Effector memory CD4-positive, alpha-beta T cell (primary cell): ENCODE data around the gene MINDY4B.
"Not testable (repeated sequence)": the region's sequence is repeated elsewhere in the genome, so short reads cannot be mapped to it uniquely, and the experiment has no call there.

Source experiments
- DNase-seq, 3 donors: peaks; one replicate each; pipeline ENCODE4 v3.0.0-alpha.2; 2020
- H3K27ac ChIP-seq: 2 replicates; pipeline ENCODE4 v1.7.0; 2013; ENCODE audit warnings: mild to moderate bottlenecking, low read length, moderate library complexity; ENCODE audit not compliant: insufficient read depth, poor library complexity, severe bottlenecking
- H3K27me3 ChIP-seq: replicated peaks from 2 replicates; pipeline ENCODE4 v1.7.0; 2013; ENCODE audit warnings: mild to moderate bottlenecking, low read length; ENCODE audit not compliant: insufficient read depth, control insufficient read depth, poor library complexity, severe bottlenecking
- H3K36me3 ChIP-seq: 2 replicates; pipeline ENCODE4 v1.7.0; 2013; ENCODE audit warnings: mild to moderate bottlenecking, low read length, moderate library complexity; ENCODE audit not compliant: control insufficient read depth, insufficient read depth
- H3K4me1 ChIP-seq: 2 replicates; pipeline ENCODE4 v1.7.0; 2013; ENCODE audit warnings: low read length, mild to moderate bottlenecking; ENCODE audit not compliant: control insufficient read depth, insufficient read depth, poor library complexity, severe bottlenecking
- H3K4me3 ChIP-seq: 2 replicates; pipeline ENCODE4 v1.7.0; 2013; ENCODE audit warnings: low read length, low read depth, mild to moderate bottlenecking; ENCODE audit not compliant: insufficient read depth, poor library complexity, severe bottlenecking
- H3K9me3 ChIP-seq: 2 replicates; pipeline ENCODE4 v1.7.0; 2013; ENCODE audit warnings: mild to moderate bottlenecking, low read length, moderate library complexity; ENCODE audit not compliant: control insufficient read depth

The MINDY4B gene

GRCh38 chr3:150863921-150864320 is 41.3 kb downstream of the MINDY4B start:
- not testable (repeated sequence) for H3K4me1 ChIP-seq, DNase-seq, H3K36me3 ChIP-seq, H3K27ac ChIP-seq, H3K9me3 ChIP-seq, H3K4me3 ChIP-seq, H3K27me3 ChIP-seq

GRCh38 chr3:150861851-150862250 is 43.4 kb downstream of the MINDY4B start:
- DNase-seq = no peak
- H3K27me3 ChIP-seq = no peaks in the 10 kb centered on the region
- H3K36me3 ChIP-seq = no peaks in the 10 kb centered on the region
- no peak overlapping the region for H3K4me3 ChIP-seq
- H3K4me1 ChIP-seq = peaks cover 4% of the 10 kb centered on the region
- H3K27ac ChIP-seq = no peak overlapping the region
- H3K9me3 ChIP-seq = no peaks in the 10 kb centered on the region

GRCh38 chr3:150857936-150858335 is 47.3 kb downstream of the MINDY4B start:
- not testable (repeated sequence) for H3K4me3 ChIP-seq, H3K36me3 ChIP-seq, H3K4me1 ChIP-seq, DNase-seq, H3K27me3 ChIP-seq, H3K27ac ChIP-seq, H3K9me3 ChIP-seq

- Histone ChIP-seq H3K4me1 (no peaks in the 10 kb centered on the region), H3K27me3 (no peaks in the 10 kb centered on the region), H3K4me3 (no peak overlapping the region), H3K36me3 (no peaks in the 10 kb centered on the region), H3K9me3 (no peaks in the 10 kb centered on the region), H3K27ac (no peak overlapping the region)
- no peak for DNase-seq
Observed at GRCh38 chr3:150850191-150850590, 55.0 kb downstream of the MINDY4B start.

GRCh38 chr3:150848864-150849263 is 56.4 kb downstream of the MINDY4B start:
- Histone ChIP-seq H3K27ac (no peak overlapping the region), H3K9me3 (no peaks in the 10 kb centered on the region), H3K27me3 (no peaks in the 10 kb centered on the region), H3K36me3 (no peaks in the 10 kb centered on the region), H3K4me1 (no peaks in the 10 kb centered on the region), H3K4me3 (no peak overlapping the region)
- DNase-seq = no peak

GRCh38 chr3:150847433-150847832 is 57.8 kb downstream of the MINDY4B start:
- H3K4me3 ChIP-seq = no peak overlapping the region
- H3K4me1 ChIP-seq = no peaks in the 10 kb centered on the region
- H3K27me3 ChIP-seq = no peaks in the 10 kb centered on the region
- DNase-seq = no peak
- no peaks in the 10 kb centered on the region for H3K36me3 ChIP-seq
- H3K27ac ChIP-seq = no peak overlapping the region
- no peaks in the 10 kb centered on the region for H3K9me3 ChIP-seq

GRCh38 chr3:150844484-150844883 is 60.8 kb downstream of the MINDY4B start:
- Histone ChIP-seq H3K27me3 (no peaks in the 10 kb centered on the region), H3K36me3 (no peaks in the 10 kb centered on the region), H3K4me3 (no peak overlapping the region), H3K9me3 (no peaks in the 10 kb centered on the region), H3K4me1 (no peaks in the 10 kb centered on the region), H3K27ac (no peak overlapping the region)
- no peak for DNase-seq

- H3K27ac ChIP-seq = no peak overlapping the region
- H3K4me3 ChIP-seq = no peak overlapping the region
- H3K27me3 ChIP-seq = no peaks in the 10 kb centered on the region
- no peak for DNase-seq
- no peaks in the 10 kb centered on the region for H3K4me1 ChIP-seq
- no peaks in the 10 kb centered on the region for H3K9me3 ChIP-seq
- no peaks in the 10 kb centered on the region for H3K36me3 ChIP-seq
Observed at GRCh38 chr3:150843241-150843640, 62.0 kb downstream of the MINDY4B start.

- Histone ChIP-seq H3K4me1 (no peaks in the 10 kb centered on the region), H3K4me3 (no peak overlapping the region), H3K9me3 (no peaks in the 10 kb centered on the region), H3K36me3 (no peaks in the 10 kb centered on the region), H3K27ac (no peak overlapping the region), H3K27me3 (no peaks in the 10 kb centered on the region)
- no peak for DNase-seq
Observed at GRCh38 chr3:150840802-150841515, 64.3 kb downstream of the MINDY4B start.

GRCh38 chr3:150830745-150831144 is 74.5 kb downstream of the MINDY4B start:
- Histone ChIP-seq H3K9me3 (no peaks in the 10 kb centered on the region), H3K4me1 (no peaks in the 10 kb centered on the region), H3K27me3 (no peaks in the 10 kb centered on the region)

More at GRCh38 chr3:150830745-150831144, 74.5 kb downstream of the MINDY4B start:
- H3K36me3 ChIP-seq = no peaks in the 10 kb centered on the region
- H3K4me3 ChIP-seq = no peak overlapping the region
- no peak for DNase-seq
- no peak overlapping the region for H3K27ac ChIP-seq
